ENCODE measurements around the gene MSL1. TPM values are rescaled to one million over a fixed set of nuclear protein-coding genes. Genes with fewer than 3 reads are reported as not detected.

MSL1 gene
- total RNA-seq, 4 donors from 2014 or later, result 69.9 to 101 (median 80.4) TPM

DNA sequence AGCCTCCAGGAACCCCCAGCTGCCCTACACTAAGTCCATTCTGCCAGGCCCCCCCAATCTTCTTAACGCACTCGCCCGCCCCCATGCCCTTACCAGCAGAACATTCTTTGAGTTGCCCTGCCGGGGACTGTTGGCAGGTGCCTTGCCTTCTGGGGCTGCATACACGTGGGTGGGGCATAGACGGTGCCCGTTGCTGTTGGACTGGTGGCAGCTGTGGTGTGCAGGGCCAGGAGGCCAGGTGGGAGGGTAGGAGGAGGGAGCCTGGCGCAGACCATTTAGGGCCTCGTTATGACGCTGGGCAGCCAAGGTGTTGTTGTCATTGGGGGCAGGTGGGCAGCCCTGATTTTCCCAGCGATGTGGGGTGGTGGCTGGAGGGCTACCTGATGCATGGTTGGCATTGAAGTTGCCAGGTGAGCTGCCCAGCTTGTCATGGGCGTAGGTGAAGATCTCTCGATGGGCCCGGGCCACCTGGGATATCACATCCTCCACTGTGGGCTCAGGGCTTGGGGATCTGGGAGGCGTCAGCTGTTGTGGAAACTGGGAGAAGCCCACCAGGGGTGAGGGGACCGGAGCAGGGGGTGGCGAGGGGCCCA, 26.3 kb upstream of the MSL1 start:
- Histone ChIP-seq H3K4me1 (peaks cover 46 to 73% of the 10 kb centered on the region in 2 donors), H3K4me3 (replicated peaks in 1 of 3) (no peak overlapping the region)
- intact Hi-C loops (cut with DNase I), result loop anchor here (5.0 kb wide), 1 partner anchor 33 kb away; the partner anchor contains the start of gene THRA

DNA sequence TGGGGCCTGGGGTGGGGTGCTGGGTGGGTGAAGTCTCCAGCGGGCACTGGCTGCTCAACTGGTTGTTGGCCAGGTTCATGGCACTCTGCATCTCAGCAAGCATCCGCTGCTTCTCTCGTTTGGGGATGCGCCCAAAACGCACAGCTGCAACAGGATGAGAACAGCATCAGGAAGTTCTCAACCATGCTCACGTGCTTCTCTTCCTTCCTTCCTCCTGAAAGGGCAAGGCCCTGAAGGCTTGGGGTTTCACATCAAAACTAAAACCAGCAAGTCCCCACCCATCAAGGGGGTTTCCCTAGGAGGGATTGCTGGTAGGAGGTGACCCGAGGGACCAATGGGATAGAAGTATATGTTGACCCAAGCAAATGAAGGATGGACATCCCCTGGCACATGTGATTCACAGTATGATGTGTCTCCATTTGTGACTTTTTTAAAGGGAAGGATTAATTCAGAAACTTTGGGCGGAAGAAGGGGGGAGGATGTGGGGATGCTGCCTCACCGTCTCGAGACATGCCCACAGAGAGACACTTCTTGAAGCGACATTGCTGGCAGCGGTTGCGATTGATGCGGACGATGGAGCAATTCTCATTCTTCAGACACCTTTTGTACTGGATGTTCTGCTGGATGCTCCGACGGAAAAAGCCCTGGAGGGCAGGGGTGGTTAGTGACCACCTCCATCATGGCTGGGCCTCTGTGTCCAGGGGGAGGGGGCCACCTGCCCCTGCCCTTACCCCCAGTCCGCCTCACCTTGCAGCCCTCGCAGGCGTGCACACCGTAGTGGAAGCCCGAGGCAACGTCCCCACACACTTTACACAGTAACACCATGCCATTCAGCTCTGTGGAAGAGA, 25.6 kb upstream of the MSL1 start:
- no peaks in the 10 kb centered on the region for H3K9me3 ChIP-seq
- H3K27me3 ChIP-seq, result no peaks in the 10 kb centered on the region
- H3K36me3 ChIP-seq, result peaks cover 36 to 40% of the 10 kb centered on the region in 2 donors
- peak; percentile 37 to 38 for DNase-seq
- H3K4me1 ChIP-seq, result peaks cover 50 to 76% of the 10 kb centered on the region in 2 donors
- WGBS, 2 donors, result 66 to 73% methylated on average over 23 of the region's 23 CpGs
- no peak overlapping the region for H3K4me3 ChIP-seq (replicated peaks in 1 of 3)
- intact Hi-C loops (cut with DNase I), result loop anchor here (5.0 kb wide), 1 partner anchor 34 kb away; the partner anchor contains the start of gene THRA
- H3K27ac ChIP-seq, result peak overlapping the region; percentile 98 to 99 (median 99)
- peak in 1 of 2 donors; percentile 6 for TF ChIP-seq POLR2A (IDR thresholded peaks at IDR 0.05)
- TF ChIP-seq, protein P1, sequence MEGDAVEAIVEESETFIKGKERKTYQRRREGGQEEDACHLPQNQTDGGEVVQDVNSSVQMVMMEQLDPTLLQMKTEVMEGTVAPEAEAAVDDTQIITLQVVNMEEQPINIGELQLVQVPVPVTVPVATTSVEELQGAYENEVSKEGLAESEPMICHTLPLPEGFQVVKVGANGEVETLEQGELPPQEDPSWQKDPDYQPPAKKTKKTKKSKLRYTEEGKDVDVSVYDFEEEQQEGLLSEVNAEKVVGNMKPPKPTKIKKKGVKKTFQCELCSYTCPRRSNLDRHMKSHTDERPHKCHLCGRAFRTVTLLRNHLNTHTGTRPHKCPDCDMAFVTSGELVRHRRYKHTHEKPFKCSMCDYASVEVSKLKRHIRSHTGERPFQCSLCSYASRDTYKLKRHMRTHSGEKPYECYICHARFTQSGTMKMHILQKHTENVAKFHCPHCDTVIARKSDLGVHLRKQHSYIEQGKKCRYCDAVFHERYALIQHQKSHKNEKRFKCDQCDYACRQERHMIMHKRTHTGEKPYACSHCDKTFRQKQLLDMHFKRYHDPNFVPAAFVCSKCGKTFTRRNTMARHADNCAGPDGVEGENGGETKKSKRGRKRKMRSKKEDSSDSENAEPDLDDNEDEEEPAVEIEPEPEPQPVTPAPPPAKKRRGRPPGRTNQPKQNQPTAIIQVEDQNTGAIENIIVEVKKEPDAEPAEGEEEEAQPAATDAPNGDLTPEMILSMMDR (IDR thresholded peaks at IDR 0.05), result no peak

More for the DNA sequence above, 26.3 kb upstream of the MSL1 start:
- Histone ChIP-seq H3K9me3 (no peaks in the 10 kb centered on the region), H3K27ac (peak overlapping the region in 2 of 3 donors; percentile 99), H3K27me3 (no peaks in the 10 kb centered on the region), H3K36me3 (peaks cover 36 to 40% of the 10 kb centered on the region in 2 donors)
- TF ChIP-seq, protein P1 (IDR thresholded peaks at IDR 0.05), result no peak
- no peak for TF ChIP-seq POLR2A (IDR thresholded peaks at IDR 0.05)
- WGBS, 2 donors, result 74 to 86% methylated on average over 15 to 17 of the region's 17 CpGs
- DNase-seq, result no peak

DNA sequence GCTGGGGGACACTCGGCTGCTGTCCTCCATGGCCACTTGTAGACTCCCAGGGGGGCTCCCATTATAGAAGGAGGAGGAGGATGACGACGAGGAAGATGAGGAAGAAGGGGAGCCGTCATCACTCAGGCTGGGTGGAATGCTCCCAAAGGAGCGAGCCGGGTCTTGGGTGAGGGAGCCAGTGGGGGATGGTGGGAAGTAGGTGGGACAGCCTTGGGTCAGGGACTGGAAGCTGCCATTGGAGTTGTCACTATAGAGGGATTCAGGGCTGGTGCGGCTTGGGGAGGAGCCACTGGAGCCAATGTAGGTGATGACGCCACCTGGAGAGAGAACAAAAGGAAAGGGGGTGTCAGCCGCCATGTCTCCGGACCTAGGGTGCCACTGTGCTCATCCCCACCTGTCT, 24.7 kb upstream of the MSL1 start:
- Histone ChIP-seq H3K36me3 (peaks cover 36 to 40% of the 10 kb centered on the region in 2 donors), H3K9me3 (no peaks in the 10 kb centered on the region), H3K27ac (peak overlapping the region; percentile 98 to 99 (median 99)), H3K27me3 (no peaks in the 10 kb centered on the region), H3K4me3 (replicated peaks in 1 of 3) (no peak overlapping the region), H3K4me1 (peaks cover 52 to 79% of the 10 kb centered on the region in 2 donors)
- WGBS, 2 donors, result 77 to 78% methylated on average over 10 of the region's 10 CpGs
- no peak for DNase-seq
- TF ChIP-seq, protein P1 (IDR thresholded peaks at IDR 0.05), result no peak
- TF ChIP-seq POLR2A (IDR thresholded peaks at IDR 0.05), result no peak
- intact Hi-C loops (cut with DNase I), result loop anchor here (5.0 kb wide), 1 partner anchor 35 kb away; the partner anchor contains the start of gene THRA

DNA sequence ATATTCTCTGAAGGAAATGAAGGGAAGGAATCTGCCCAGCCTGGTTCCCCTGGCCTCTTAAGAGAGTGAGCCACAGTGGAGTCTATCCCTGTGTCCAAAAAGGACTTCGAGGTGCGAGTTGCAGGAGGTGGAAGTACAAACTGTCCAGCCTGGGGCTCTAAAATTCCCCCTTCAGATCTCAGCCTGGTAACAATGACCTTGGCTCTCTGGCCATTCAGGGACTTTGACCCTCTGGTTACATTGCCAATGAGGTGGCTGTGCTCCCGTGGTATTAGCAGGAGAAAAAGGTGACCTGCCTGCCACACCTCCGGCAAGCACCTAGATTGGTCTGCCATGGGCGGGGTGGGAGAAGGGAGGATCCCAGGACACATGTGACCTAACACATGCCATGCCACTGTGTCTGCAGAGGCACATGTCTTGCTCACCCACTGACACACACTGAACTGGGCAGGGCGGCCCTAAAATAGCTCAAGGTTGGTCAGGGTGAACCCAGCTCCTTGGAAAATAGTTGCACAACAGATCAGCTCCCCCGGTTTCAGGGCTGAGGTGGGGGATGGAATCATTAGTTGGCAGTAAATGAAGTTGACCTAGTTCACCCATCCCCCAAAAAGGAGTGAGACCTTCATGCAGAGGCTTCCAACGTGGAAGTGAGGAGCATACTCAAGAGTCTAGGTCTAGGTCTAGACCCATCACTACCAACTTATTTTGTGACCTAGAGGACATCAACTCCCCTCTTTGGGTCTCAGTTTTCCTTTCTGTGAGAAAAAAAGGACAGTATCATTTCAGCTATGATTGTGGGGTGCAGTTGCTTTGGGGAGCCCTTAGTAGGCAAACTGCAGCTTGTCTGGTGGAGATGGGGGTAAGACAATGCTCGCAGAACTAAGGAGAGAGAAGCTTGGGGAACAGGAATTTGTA, 23.6 kb upstream of the MSL1 start:
- no peaks in the 10 kb centered on the region for H3K9me3 ChIP-seq

More for the DNA sequence above, 23.6 kb upstream of the MSL1 start:
- peak; percentile 91 for DNase-seq
- Histone ChIP-seq H3K4me1 (peaks cover 44 to 79% of the 10 kb centered on the region in 2 donors), H3K27ac (peak overlapping the region; percentile 98 to 99 (median 99)), H3K36me3 (peaks cover 34 to 38% of the 10 kb centered on the region in 2 donors), H3K4me3 (replicated peaks in 1 of 3) (peak overlapping the region in 1 of 3 donors; percentile 25), H3K27me3 (no peaks in the 10 kb centered on the region)
- intact Hi-C loops (cut with DNase I), result loop anchor here (5.0 kb wide), 1 partner anchor 36 kb away; the partner anchor contains the start of gene THRA
- 45 to 56% methylated on average over 4 to 9 of the region's 9 CpGs for WGBS, 2 donors
- TF ChIP-seq, protein P1 (IDR thresholded peaks at IDR 0.05), result no peak
- TF ChIP-seq POLR2A (IDR thresholded peaks at IDR 0.05), result peak in 1 of 2 donors; percentile 44
